SU-DHL-6 (cell line): Measurements from ENCODE around the gene HMCES.

Source experiments
- CTCF ChIP-seq: fragments of 200-600 bp; sonication (generic); IDR thresholded peaks from one replicate; pipeline ENCODE4 v1.5.1; 2017; ENCODE audit warnings: antibody characterized with exemption, mild to moderate bottlenecking, low read length, moderate library complexity; ENCODE audit not compliant: insufficient read depth, poor library complexity, severe bottlenecking
- EZH2phosphoT487 ChIP-seq: fragments of 200-600 bp; sonication (generic), shearing (Covaris generic); conservative IDR thresholded peaks from 2 replicates; pipeline ENCODE4 v1.6.1; 2018; ENCODE audit warnings: mild to moderate bottlenecking, antibody characterized with exemption, low read length, moderate library complexity, mixed read lengths

- TF ChIP-seq CTCF: no peak
- TF ChIP-seq EZH2phosphoT487: no peak
Measured at GRCh38 chr3:129353589-129353941, 74.9 kb downstream of the HMCES start.
